SK-N-SH (cell line): ENCODE data around the gene SMIM8. TPM values are rescaled to one million over a fixed set of nuclear protein-coding genes. Genes with fewer than 3 reads are reported as not detected.

Experiments used
- CTCF ChIA-PET: fragments of 300-600, 350-600 bp; formaldehyde crosslinking; extraction: SDS; loops from one replicate; lab custom pipeline; 2021; lab: Yijun Ruan, JAX
- POLR2A ChIA-PET: fragments of 350-600 bp; sonication (Branson Sonifier 250); formaldehyde crosslinking; extraction: SDS; loops from one replicate; lab custom pipeline; 2020; ENCODE audit warnings: antibody characterized with exemption, inconsistent platforms; lab: Yijun Ruan, JAX
- DNase-seq: peaks from one replicate; pipeline ENCODE4 v3.0.0; 2012
- H2AFZ ChIP-seq: fragments of 200-600 bp; sonication (generic); 2 replicates; pipeline ENCODE4 v1.8.1; 2016; ENCODE audit warnings: antibody characterized with exemption, mild to moderate bottlenecking, low read depth
- H3F3A ChIP-seq: fragments of 200-600 bp; sonication (generic); replicated peaks from 2 replicates; pipeline ENCODE3; 2016; ENCODE audit warnings: antibody characterized with exemption, mild to moderate bottlenecking; ENCODE audit not compliant: insufficient read depth
- H3K27ac ChIP-seq, 2 experiments: fragments of 200-500 bp in 1 of 2; fragments of 200-600 bp in 1 of 2; sonication (Bioruptor generic) in 1 of 2; sonication (generic), shearing (Covaris generic) in 1 of 2; 2 replicates each; pipeline versions ENCODE4 v1.5.1 to v1.6.1; 2014 to 2016; ENCODE audit warnings: low read depth in 2 of 2, inconsistent platforms in 1 of 2, low read length in 1 of 2, mild to moderate bottlenecking in 1 of 2, mixed read lengths in 1 of 2
- H3K27me3 ChIP-seq: fragments of 200-600 bp; sonication (generic), shearing (Covaris generic); 2 replicates; pipeline ENCODE4 v1.6.1; 2016; ENCODE audit warnings: mixed run types; ENCODE audit not compliant: insufficient read depth
- H3K36me3 ChIP-seq, 2 experiments: fragments of 200-500 bp in 1 of 2; fragments of 200-600 bp in 1 of 2; sonication (Bioruptor generic) in 1 of 2; sonication (generic) in 1 of 2; replicated peaks in 1 of 2; 2 replicates each; pipeline versions ENCODE3 to v1.5.1; 2014 to 2016; ENCODE audit warnings: low read length in 1 of 2, mild to moderate bottlenecking in 1 of 2; ENCODE audit not compliant: insufficient read depth in 2 of 2, control insufficient read depth in 1 of 2
- H3K4me1 ChIP-seq, 2 experiments: fragments of 200-500 bp in 1 of 2; fragments of 200-600 bp in 1 of 2; sonication (Bioruptor generic) in 1 of 2; sonication (generic), shearing (Covaris generic) in 1 of 2; 2 replicates each; pipeline versions ENCODE4 v1.5.1 to v1.6.1; 2014 to 2016; ENCODE audit warnings: low read depth in 1 of 2, low read length in 1 of 2, mixed run types in 1 of 2; ENCODE audit not compliant: insufficient read depth in 2 of 2, control insufficient read depth in 1 of 2
- H3K4me2 ChIP-seq: fragments of 200-600 bp; sonication (generic), shearing (Covaris generic); 2 replicates; pipeline ENCODE4 v1.6.1; 2017; ENCODE audit warnings: mixed run types
- H3K4me3 ChIP-seq, 2 experiments: fragments of 200-500 bp in 1 of 2; fragments of 200-600 bp in 1 of 2; sonication (Bioruptor generic) in 1 of 2; sonication (generic), shearing (Covaris generic) in 1 of 2; 2 replicates each; pipeline versions ENCODE4 v1.5.1 to v1.8.1; 2014 to 2016; ENCODE audit warnings: low read depth in 2 of 2, inconsistent platforms in 1 of 2, low read length in 1 of 2, mild to moderate bottlenecking in 1 of 2, mixed read lengths in 1 of 2, moderate library complexity in 1 of 2
- H3K79me2 ChIP-seq: fragments of 200-600 bp; sonication (generic); 2 replicates; pipeline ENCODE4 v1.8.1; 2017; ENCODE audit warnings: mild to moderate bottlenecking; ENCODE audit not compliant: insufficient read depth
- H3K9ac ChIP-seq: fragments of 200-600 bp; sonication (generic); 2 replicates; pipeline ENCODE4 v1.6.1; 2017; ENCODE audit warnings: mixed run types
- H3K9me2 ChIP-seq: fragments of 200-600 bp; sonication (generic); 2 replicates; pipeline ENCODE4 v1.6.1; 2017; ENCODE audit warnings: mixed run types
- H3K9me3 ChIP-seq: fragments of 200-600 bp; sonication (generic); 2 replicates; pipeline ENCODE4 v1.6.1; 2017; ENCODE audit warnings: mixed run types, mild to moderate bottlenecking, moderate library complexity
- H4K20me1 ChIP-seq: fragments of 200-600 bp; sonication (generic); 2 replicates; pipeline ENCODE4 v1.6.1; 2017; ENCODE audit warnings: mild to moderate bottlenecking, mixed run types; ENCODE audit not compliant: insufficient read depth
- ELF1 ChIP-seq: IDR thresholded peaks from 2 replicates; pipeline ENCODE4 v1.4.0; 2012
- EP300 ChIP-seq, 2 experiments: IDR thresholded peaks; 2 replicates each; pipeline versions ENCODE4 v1.4.0 to v1.6.1; 2012; ENCODE audit warnings: borderline replicate concordance in 1 of 2, low read depth in 1 of 2, low read length in 1 of 2
- FOXJ3 ChIP-seq: sonication (generic); formaldehyde crosslinking; IDR thresholded peaks from 2 replicates; pipeline ENCODE4 v1.5.1; 2020; ENCODE audit warnings: mild to moderate bottlenecking, missing genetic modification reagents
- FOXM1 ChIP-seq: IDR thresholded peaks from 2 replicates; pipeline ENCODE4 v1.4.0; 2012; ENCODE audit warnings: low read depth, mild to moderate bottlenecking
- GABPA ChIP-seq: IDR thresholded peaks from 2 replicates; pipeline ENCODE4 v1.4.0; 2012; ENCODE audit warnings: low read depth, mild to moderate bottlenecking
- GATA2 ChIP-seq: sonication (generic); formaldehyde crosslinking; IDR thresholded peaks from 2 replicates; pipeline ENCODE4 v1.5.0; 2020; ENCODE audit warnings: mild to moderate bottlenecking, missing genetic modification reagents
- MXI1 ChIP-seq: IDR thresholded peaks from 2 replicates; pipeline ENCODE4 v1.6.1; 2012; ENCODE audit warnings: mild to moderate bottlenecking, low read depth, low read length, improper control_type of control experiment
- POLR2AphosphoS5 ChIP-seq: IDR thresholded peaks from 2 replicates; pipeline ENCODE4 v1.6.1; 2012; ENCODE audit warnings: low read depth, low read length
- RCOR1 ChIP-seq: fragments of 150-350 bp; IDR thresholded peaks from 2 replicates; pipeline ENCODE4 v1.6.1; 2017; ENCODE audit warnings: antibody characterized with exemption, low read length
- RFX5 ChIP-seq: IDR thresholded peaks from 2 replicates; pipeline ENCODE4 v1.6.1; 2012; ENCODE audit warnings: mild to moderate bottlenecking, improper control_type of control experiment, low read length
- SMC3 ChIP-seq: IDR thresholded peaks from 2 replicates; pipeline ENCODE4 v1.6.1; 2012; ENCODE audit warnings: low read depth, low read length, improper control_type of control experiment
- TAF1 ChIP-seq: IDR thresholded peaks from 2 replicates; pipeline ENCODE4 v1.6.1; 2012; ENCODE audit warnings: low read depth, mild to moderate bottlenecking, low read length, moderate library complexity, borderline replicate concordance
- YY1 ChIP-seq: IDR thresholded peaks from 2 replicates; pipeline ENCODE4 v1.4.0; 2012; ENCODE audit warnings: low read depth, mild to moderate bottlenecking
- WGBS: methylation state at CpG from one replicate; pipeline ENCODE4 v1.1.6; 2017; ENCODE audit warnings: low lambda C conversion rate; 5-methylcytosine and 5-hydroxymethylcytosine counted together
- polyA plus RNA-seq, 3 experiments: library from polyadenylated mRNA; depleted of rRNA; stranded (reverse); fragments of >200 nt; gene quantifications; 2 replicates each; pipeline ENCODE4 v1.2.3, GENCODE V29; 2012
- TF ChIP-seq, protein P1 (sequence below): fragments of 200-600 bp; sonication (generic); IDR thresholded peaks from 2 replicates; pipeline ENCODE4 v1.6.1; 2017; ENCODE audit warnings: antibody characterized with exemption, mild to moderate bottlenecking, moderate library complexity
- TF ChIP-seq, protein P2 (sequence below): IDR thresholded peaks from 2 replicates; pipeline ENCODE4 v1.4.0; 2012; ENCODE audit warnings: low read depth, borderline replicate concordance
- TF ChIP-seq, protein P3 (sequence below): IDR thresholded peaks from 2 replicates; pipeline ENCODE4 v1.4.0; 2012; ENCODE audit warnings: low read depth
- TF ChIP-seq, protein P4 (sequence below): fragments of 150-350 bp; IDR thresholded peaks from 2 replicates; pipeline ENCODE4 v1.6.1; 2017; ENCODE audit warnings: antibody characterized with exemption, low read length, low read depth, borderline replicate concordance
- TF ChIP-seq, protein P5 (sequence below): IDR thresholded peaks from 2 replicates; pipeline ENCODE4; 2012

Gene SMIM8
- polyA plus RNA-seq, 1 of the 3 experiments (the other 2 are of a cell fraction): 1.6 TPM

DNA sequence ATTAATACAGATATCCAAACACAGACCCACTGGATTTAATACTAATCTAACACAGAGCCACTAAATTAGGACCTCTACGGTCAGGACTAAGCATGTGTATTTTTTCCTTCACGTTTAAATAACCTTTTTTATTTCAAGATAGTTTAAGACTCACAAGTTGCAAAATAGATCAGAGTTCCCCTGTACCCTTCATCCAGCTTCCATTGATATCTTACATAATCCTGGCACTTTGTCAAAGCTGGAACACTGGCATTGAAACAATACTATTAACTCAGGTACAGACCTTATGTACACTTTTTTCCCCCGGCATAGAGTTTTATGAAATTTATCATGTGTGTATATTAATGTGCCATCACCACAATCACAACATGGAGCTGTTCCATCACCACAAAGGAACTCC lies 24.3 kb downstream of the SMIM8 start:
- POLR2A ChIA-PET: no interaction called here
- Histone ChIP-seq H3K4me3 (no peak overlapping the region), H4K20me1 (no peaks in the 10 kb centered on the region), H3K9me2 (no peaks in the 10 kb centered on the region), H3K9me3 (no peaks in the 10 kb centered on the region), H3F3A (no peaks in the 10 kb centered on the region), H3K27me3 (no peaks in the 10 kb centered on the region), H3K4me1 (no peaks in the 10 kb centered on the region; a peak in 1 of 4 replicates), H3K36me3 (peaks cover 0 to 6% of the 10 kb centered on the region in 2 experiments), H2AFZ (no peak overlapping the region), H3K27ac (no peak overlapping the region), H3K9ac (no peak overlapping the region), H3K79me2 (no peaks in the 10 kb centered on the region), H3K4me2 (no peak overlapping the region)
- CTCF ChIA-PET: interaction anchor here (0.9 kb wide), 1 partner anchor 25 kb away, joined by 4 read pairs; no protein-coding TSS in a partner anchor
- WGBS: 93% methylated on average over 3 of the region's 3 CpGs
- no peak for DNase-seq
- TF ChIP-seq TAF1: no peak
- TF ChIP-seq, protein P1, sequence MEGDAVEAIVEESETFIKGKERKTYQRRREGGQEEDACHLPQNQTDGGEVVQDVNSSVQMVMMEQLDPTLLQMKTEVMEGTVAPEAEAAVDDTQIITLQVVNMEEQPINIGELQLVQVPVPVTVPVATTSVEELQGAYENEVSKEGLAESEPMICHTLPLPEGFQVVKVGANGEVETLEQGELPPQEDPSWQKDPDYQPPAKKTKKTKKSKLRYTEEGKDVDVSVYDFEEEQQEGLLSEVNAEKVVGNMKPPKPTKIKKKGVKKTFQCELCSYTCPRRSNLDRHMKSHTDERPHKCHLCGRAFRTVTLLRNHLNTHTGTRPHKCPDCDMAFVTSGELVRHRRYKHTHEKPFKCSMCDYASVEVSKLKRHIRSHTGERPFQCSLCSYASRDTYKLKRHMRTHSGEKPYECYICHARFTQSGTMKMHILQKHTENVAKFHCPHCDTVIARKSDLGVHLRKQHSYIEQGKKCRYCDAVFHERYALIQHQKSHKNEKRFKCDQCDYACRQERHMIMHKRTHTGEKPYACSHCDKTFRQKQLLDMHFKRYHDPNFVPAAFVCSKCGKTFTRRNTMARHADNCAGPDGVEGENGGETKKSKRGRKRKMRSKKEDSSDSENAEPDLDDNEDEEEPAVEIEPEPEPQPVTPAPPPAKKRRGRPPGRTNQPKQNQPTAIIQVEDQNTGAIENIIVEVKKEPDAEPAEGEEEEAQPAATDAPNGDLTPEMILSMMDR: no peak
- TF ChIP-seq, protein P2, sequence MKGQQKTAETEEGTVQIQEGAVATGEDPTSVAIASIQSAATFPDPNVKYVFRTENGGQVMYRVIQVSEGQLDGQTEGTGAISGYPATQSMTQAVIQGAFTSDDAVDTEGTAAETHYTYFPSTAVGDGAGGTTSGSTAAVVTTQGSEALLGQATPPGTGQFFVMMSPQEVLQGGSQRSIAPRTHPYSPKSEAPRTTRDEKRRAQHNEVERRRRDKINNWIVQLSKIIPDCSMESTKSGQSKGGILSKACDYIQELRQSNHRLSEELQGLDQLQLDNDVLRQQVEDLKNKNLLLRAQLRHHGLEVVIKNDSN: no peak
- no peak for TF ChIP-seq MXI1

DNA sequence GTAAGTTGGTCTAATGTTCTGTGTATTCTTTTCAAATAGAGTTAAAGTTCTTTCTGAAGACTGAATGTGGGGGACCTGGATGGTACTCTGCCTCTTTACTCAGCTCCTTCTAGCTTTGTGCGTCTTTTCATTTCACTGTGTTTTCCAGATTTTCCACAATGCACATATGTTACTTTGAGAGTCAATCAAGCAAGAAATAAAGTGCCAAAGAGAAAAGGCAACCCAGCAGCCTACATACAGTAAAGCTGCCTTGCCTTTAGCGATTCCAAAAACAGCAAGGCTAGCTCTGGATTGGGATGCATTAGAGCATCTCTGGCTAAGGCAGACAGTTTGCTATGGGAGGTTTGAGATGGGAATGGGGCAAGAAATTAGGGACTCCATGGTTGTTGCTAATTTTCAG lies 27.5 kb downstream of the SMIM8 start:
- Histone ChIP-seq H3K36me3 (peaks cover 0 to 2% of the 10 kb centered on the region in 2 experiments), H3K4me3 (no peak overlapping the region), H3F3A (no peaks in the 10 kb centered on the region), H3K9me2 (no peaks in the 10 kb centered on the region), H3K4me2 (no peak overlapping the region), H4K20me1 (no peaks in the 10 kb centered on the region), H3K27ac (no peak overlapping the region), H3K9ac (no peak overlapping the region), H3K27me3 (no peaks in the 10 kb centered on the region), H3K4me1 (no peaks in the 10 kb centered on the region; a peak in 1 of 4 replicates), H3K9me3 (no peaks in the 10 kb centered on the region), H3K79me2 (no peaks in the 10 kb centered on the region), H2AFZ (no peak overlapping the region)
- no peak for DNase-seq
- WGBS: 96% methylated on average over 2 of the region's 2 CpGs
- CTCF ChIA-PET: interaction anchor here (1.2 kb wide), 1 partner anchor 27 kb away, joined by 3 read pairs; the partner anchor contains the start of gene SMIM8
- POLR2A ChIA-PET: no interaction called here
- no peak for TF ChIP-seq POLR2AphosphoS5

DNA sequence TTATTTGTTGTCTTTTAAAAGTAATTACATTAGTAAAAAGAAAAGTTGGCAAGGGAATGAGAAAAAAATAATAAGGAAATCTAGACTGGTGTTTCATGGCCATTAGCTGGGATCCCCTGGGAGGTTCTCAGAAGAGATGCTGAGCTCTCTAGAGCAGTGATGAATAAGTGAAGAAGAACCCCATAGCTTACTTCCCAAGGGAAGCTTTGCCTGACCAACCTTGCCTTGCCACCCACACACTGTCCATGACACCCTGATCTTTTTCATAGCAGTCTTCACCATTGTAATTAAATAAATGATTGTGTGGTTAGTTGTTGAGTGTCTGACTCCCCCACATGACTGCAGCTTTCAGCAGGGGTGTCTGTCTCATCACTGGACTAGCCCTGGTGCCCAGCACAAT lies 28.1 kb downstream of the SMIM8 start:
- H3K4me2 ChIP-seq: no peak overlapping the region
- no peaks in the 10 kb centered on the region for H4K20me1 ChIP-seq
- H3K27me3 ChIP-seq: no peaks in the 10 kb centered on the region
- no peaks in the 10 kb centered on the region for H3K9me3 ChIP-seq
- H3K4me3 ChIP-seq: no peak overlapping the region
- ChIA-PET POLR2A (no interaction called here), CTCF (interaction anchor here (1.2 kb wide), 1 partner anchor 28 kb away, joined by 3 read pairs; the partner anchor contains the start of gene SMIM8)
- no peak overlapping the region for H3K9ac ChIP-seq
- H2AFZ ChIP-seq: no peak overlapping the region
- H3K27ac ChIP-seq: no peak overlapping the region
- H3F3A ChIP-seq: no peaks in the 10 kb centered on the region
- H3K79me2 ChIP-seq: no peaks in the 10 kb centered on the region
- H3K4me1 ChIP-seq: no peaks in the 10 kb centered on the region; a peak in 1 of 4 replicates
- no peaks in the 10 kb centered on the region for H3K9me2 ChIP-seq
- peaks cover 0 to 2% of the 10 kb centered on the region in 2 experiments for H3K36me3 ChIP-seq
- DNase-seq: no peak
- TF ChIP-seq, protein P3, sequence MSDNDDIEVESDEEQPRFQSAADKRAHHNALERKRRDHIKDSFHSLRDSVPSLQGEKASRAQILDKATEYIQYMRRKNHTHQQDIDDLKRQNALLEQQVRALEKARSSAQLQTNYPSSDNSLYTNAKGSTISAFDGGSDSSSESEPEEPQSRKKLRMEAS: no peak
- no peak for TF ChIP-seq POLR2AphosphoS5
- no peak for TF ChIP-seq SMC3
- no peak for TF ChIP-seq FOXM1
- TF ChIP-seq FOXJ3 (CRISPR knock-in tag): no peak
- TF ChIP-seq, protein P4, sequence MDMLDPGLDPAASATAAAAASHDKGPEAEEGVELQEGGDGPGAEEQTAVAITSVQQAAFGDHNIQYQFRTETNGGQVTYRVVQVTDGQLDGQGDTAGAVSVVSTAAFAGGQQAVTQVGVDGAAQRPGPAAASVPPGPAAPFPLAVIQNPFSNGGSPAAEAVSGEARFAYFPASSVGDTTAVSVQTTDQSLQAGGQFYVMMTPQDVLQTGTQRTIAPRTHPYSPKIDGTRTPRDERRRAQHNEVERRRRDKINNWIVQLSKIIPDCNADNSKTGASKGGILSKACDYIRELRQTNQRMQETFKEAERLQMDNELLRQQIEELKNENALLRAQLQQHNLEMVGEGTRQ: no peak
- no peak for TF ChIP-seq GATA2 (CRISPR knock-in tag)
- TF ChIP-seq GABPA: no peak
- TF ChIP-seq, protein P5, sequence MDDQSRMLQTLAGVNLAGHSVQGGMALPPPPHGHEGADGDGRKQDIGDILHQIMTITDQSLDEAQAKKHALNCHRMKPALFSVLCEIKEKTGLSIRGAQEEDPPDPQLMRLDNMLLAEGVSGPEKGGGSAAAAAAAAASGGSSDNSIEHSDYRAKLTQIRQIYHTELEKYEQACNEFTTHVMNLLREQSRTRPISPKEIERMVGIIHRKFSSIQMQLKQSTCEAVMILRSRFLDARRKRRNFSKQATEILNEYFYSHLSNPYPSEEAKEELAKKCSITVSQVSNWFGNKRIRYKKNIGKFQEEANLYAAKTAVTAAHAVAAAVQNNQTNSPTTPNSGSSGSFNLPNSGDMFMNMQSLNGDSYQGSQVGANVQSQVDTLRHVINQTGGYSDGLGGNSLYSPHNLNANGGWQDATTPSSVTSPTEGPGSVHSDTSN: no peak
- TF ChIP-seq ELF1: no peak
- TF ChIP-seq RCOR1: no peak
- TF ChIP-seq EP300 (IDR thresholded peaks at IDR 0.05; ENCODE audit: borderline replicate concordance in 1 of 2, low read depth in 1 of 2, low read length in 1 of 2): no peak
- no peak for TF ChIP-seq RFX5
- TF ChIP-seq YY1: no peak
